Stimulated activated CD4-positive, alpha-beta T cell treated with anti-CD3 and anti-CD28 coated beads, Interleukin-1b, Interleukin-23, amount 100 ng/mL, for 1 hour (primary cell): ENCODE data around the gene ROR1.

Source experiments
- DNase-seq, 2 donors: peaks; one replicate each; pipeline ENCODE4 v3.0.0-alpha.2; 2020; ENCODE audit warnings: low read depth in 2 of 2

Gene ROR1

GRCh38 chr1:63935553-63935952 lies 161.7 kb downstream of the ROR1 start:
- no peak for DNase-seq

GRCh38 chr1:63936276-63936675 lies 162.5 kb downstream of the ROR1 start:
- no peak for DNase-seq

- DNase-seq = no peak
Measured at GRCh38 chr1:63936801-63937200, 163.0 kb downstream of the ROR1 start.

GRCh38 chr1:63937461-63938022 lies 163.7 kb downstream of the ROR1 start:
- no peak for DNase-seq

GRCh38 chr1:63940440-63940839 lies 166.6 kb downstream of the ROR1 start:
- no peak for DNase-seq

- DNase-seq = no peak
Measured at GRCh38 chr1:63943393-63943792, 169.6 kb downstream of the ROR1 start.

- DNase-seq = no peak
Measured at GRCh38 chr1:63945943-63946342, 172.1 kb downstream of the ROR1 start.

GRCh38 chr1:63946866-63947491 lies 173.2 kb downstream of the ROR1 start:
- DNase-seq = no peak

- DNase-seq = no peak
Measured at GRCh38 chr1:63947904-63948303, 174.1 kb downstream of the ROR1 start.

GRCh38 chr1:63950023-63950422 lies 176.2 kb downstream of the ROR1 start:
- no peak for DNase-seq

GRCh38 chr1:63951059-63951946 lies 177.5 kb downstream of the ROR1 start:
- DNase-seq = no peak

GRCh38 chr1:63954187-63954586 lies 180.4 kb downstream of the ROR1 start:
- DNase-seq = no peak

- no peak for DNase-seq
Measured at GRCh38 chr1:63955370-63956145, 181.7 kb downstream of the ROR1 start.

GRCh38 chr1:63958556-63958955 lies 184.7 kb downstream of the ROR1 start:
- DNase-seq = no peak

GRCh38 chr1:63960326-63960725 lies 186.5 kb downstream of the ROR1 start:
- no peak for DNase-seq

GRCh38 chr1:63966016-63966415 lies 192.2 kb downstream of the ROR1 start:
- DNase-seq = no peak

- DNase-seq = no peak
Measured at GRCh38 chr1:63967901-63968300, 194.1 kb downstream of the ROR1 start.

GRCh38 chr1:63968663-63969440 lies 195.0 kb downstream of the ROR1 start:
- no peak for DNase-seq

- DNase-seq = no peak
Measured at GRCh38 chr1:63969441-63969901, 195.7 kb downstream of the ROR1 start.

- DNase-seq = no peak
Measured at GRCh38 chr1:63971557-63971956, 197.7 kb downstream of the ROR1 start.

- no peak for DNase-seq
Measured at GRCh38 chr1:63973005-63973419, 199.2 kb downstream of the ROR1 start.
